ENCODE measurements around the gene ANKRD49. TPM values are rescaled to one million over a fixed set of nuclear protein-coding genes. Genes with fewer than 3 reads are reported as not detected.

ANKRD49 gene
- total RNA-seq, 1 donor from 2014 or later = 11.9 TPM

- Mint-ChIP-seq H3K36me3 (ENCODE audit: unreplicated experiment) (no peaks in the 10 kb centered on the region), H3K4me3 (ENCODE audit: unreplicated experiment) (peak overlapping the region; percentile 44)
- no peak for TF ChIP-seq CTCF (IDR thresholded peaks at IDR 0.05; ENCODE audit: partially characterized antibody, unreplicated experiment)
These were observed 19.3 kb downstream of the ANKRD49 start for GRCh38 chr11:94513091-94513490.

DNA sequence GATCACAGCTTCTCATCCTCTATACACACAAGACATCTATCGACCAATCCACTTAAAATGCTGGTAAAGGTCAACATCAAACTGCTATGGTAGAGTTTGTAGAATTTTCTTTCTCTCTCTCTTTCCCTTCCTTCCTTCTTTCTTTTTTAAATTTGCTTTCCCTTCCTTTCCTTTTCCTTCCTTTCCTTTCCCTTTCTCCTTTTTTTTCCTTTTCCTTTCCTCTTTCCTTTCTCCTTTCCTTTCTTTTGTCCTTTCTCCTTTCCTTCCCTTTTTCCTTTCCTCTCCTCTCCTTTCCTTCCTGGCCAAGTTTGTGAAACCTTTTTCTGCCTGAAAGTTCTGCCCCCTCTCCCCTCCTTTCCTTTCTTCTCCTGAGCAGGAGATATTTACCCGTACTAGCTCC, 21.6 kb downstream of the ANKRD49 start:
- Mint-ChIP-seq H3K4me1 (ENCODE audit: low read depth, unreplicated experiment) (no peaks in the 10 kb centered on the region), H3K27me3 (ENCODE audit: unreplicated experiment) (no peaks in the 10 kb centered on the region), H3K27ac (ENCODE audit: unreplicated experiment) (no peak overlapping the region), H3K9me3 (ENCODE audit: unreplicated experiment) (no peaks in the 10 kb centered on the region), H3K4me3 (ENCODE audit: unreplicated experiment) (no peak overlapping the region), H3K36me3 (ENCODE audit: unreplicated experiment) (no peaks in the 10 kb centered on the region)
- DNase-seq = no peak
- no peak for TF ChIP-seq CTCF (IDR thresholded peaks at IDR 0.05; ENCODE audit: partially characterized antibody, unreplicated experiment)

More at GRCh38 chr11:94513091-94513490, 19.3 kb downstream of the ANKRD49 start:
- peaks cover 2% of the 10 kb centered on the region for H3K27me3 Mint-ChIP-seq (ENCODE audit: unreplicated experiment)
- no peaks in the 10 kb centered on the region for H3K4me1 Mint-ChIP-seq (ENCODE audit: low read depth, unreplicated experiment)
- no peak for DNase-seq
- H3K9me3 Mint-ChIP-seq (ENCODE audit: unreplicated experiment) = peaks cover 2% of the 10 kb centered on the region
- no peak overlapping the region for H3K27ac Mint-ChIP-seq (ENCODE audit: unreplicated experiment)

- Mint-ChIP-seq H3K27ac (ENCODE audit: unreplicated experiment) (no peak overlapping the region), H3K9me3 (ENCODE audit: unreplicated experiment) (no peaks in the 10 kb centered on the region), H3K4me1 (ENCODE audit: low read depth, unreplicated experiment) (no peaks in the 10 kb centered on the region), H3K4me3 (ENCODE audit: unreplicated experiment) (no peak overlapping the region), H3K36me3 (ENCODE audit: unreplicated experiment) (no peaks in the 10 kb centered on the region), H3K27me3 (ENCODE audit: unreplicated experiment) (no peaks in the 10 kb centered on the region)
- no peak for TF ChIP-seq CTCF (IDR thresholded peaks at IDR 0.05; ENCODE audit: partially characterized antibody, unreplicated experiment)
- no peak for DNase-seq
These were observed 22.9 kb downstream of the ANKRD49 start for GRCh38 chr11:94516725-94517124.

DNA sequence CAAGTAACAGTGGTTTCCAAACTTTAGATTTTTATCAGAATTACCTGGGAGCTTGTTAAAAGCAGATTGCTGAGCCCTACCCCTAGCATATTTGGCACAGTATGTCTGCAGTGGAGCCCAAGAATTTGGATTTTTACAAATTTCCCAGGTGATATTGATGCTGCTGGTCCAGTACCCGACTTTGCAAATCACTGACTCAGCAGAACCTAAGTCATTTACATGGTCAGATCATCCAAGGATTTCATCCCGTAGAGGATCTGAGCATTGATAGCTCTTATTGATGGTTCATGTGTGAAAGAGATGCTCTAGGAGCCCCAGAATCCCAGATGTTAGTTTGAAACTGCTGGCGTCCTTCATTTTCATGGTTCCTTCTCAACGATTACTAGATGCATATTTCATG, 24.5 kb downstream of the ANKRD49 start:
- Mint-ChIP-seq H3K4me1 (ENCODE audit: low read depth, unreplicated experiment) (no peaks in the 10 kb centered on the region), H3K36me3 (ENCODE audit: unreplicated experiment) (no peaks in the 10 kb centered on the region), H3K27ac (ENCODE audit: unreplicated experiment) (no peak overlapping the region), H3K9me3 (ENCODE audit: unreplicated experiment) (no peaks in the 10 kb centered on the region), H3K27me3 (ENCODE audit: unreplicated experiment) (no peaks in the 10 kb centered on the region), H3K4me3 (ENCODE audit: unreplicated experiment) (no peak overlapping the region)
- TF ChIP-seq CTCF (IDR thresholded peaks at IDR 0.05; ENCODE audit: partially characterized antibody, unreplicated experiment) = no peak
- DNase-seq = no peak

DNA sequence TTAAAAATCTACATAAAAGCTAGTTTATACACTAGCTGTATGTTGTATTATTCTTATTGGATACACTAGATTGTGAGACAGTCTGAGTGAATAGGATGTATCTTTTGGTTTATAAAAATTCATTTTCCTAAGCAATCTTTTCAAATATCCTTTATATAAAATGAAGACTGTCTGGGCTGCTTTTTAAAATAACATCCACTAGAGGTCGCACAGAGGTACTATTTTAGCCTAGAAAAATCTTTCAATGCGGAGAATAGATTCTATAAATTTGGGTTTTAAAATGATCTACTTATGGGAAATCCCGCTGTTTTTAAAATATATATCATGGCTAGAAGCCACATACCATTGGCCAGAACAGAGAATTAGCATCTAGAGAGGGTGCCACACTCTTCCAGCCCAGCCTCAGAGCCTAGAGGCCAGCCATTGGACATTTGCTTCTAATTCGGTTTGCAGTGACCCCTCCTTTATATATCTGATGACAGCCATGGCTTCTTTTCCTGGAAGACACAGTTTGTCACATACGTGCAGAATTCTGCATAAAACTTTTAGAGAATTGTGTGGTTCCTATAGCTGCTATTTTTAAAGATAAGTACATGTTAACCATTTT, 25.8 kb downstream of the ANKRD49 start:
- TF ChIP-seq CTCF (IDR thresholded peaks at IDR 0.05; ENCODE audit: partially characterized antibody, unreplicated experiment) = peak; percentile 74
- Mint-ChIP-seq H3K4me3 (ENCODE audit: unreplicated experiment) (no peak overlapping the region), H3K4me1 (ENCODE audit: low read depth, unreplicated experiment) (no peaks in the 10 kb centered on the region), H3K36me3 (ENCODE audit: unreplicated experiment) (no peaks in the 10 kb centered on the region), H3K27ac (ENCODE audit: unreplicated experiment) (no peak overlapping the region), H3K9me3 (ENCODE audit: unreplicated experiment) (no peaks in the 10 kb centered on the region), H3K27me3 (ENCODE audit: unreplicated experiment) (no peaks in the 10 kb centered on the region)
- no peak for DNase-seq
